GM18520 (cell line): Measurements from ENCODE around the gene ARHGAP26.
"Not testable (repeated sequence)": the region's sequence is repeated elsewhere in the genome, so short reads cannot be mapped to it uniquely, and the experiment has no call there.

Source experiments
- ATAC-seq: cut with Tn5 transposase; IDR thresholded peaks from one replicate; pipeline ENCODE4 v1.9.1; 2021; ENCODE audit not compliant: unreplicated experiment

ARHGAP26 gene

GRCh38 chr5:143105216-143105905 lies 335.2 kb downstream of the ARHGAP26 start:
- no peak for ATAC-seq

GRCh38 chr5:143106174-143106573 lies 336.0 kb downstream of the ARHGAP26 start:
- ATAC-seq: no peak

GRCh38 chr5:143108498-143109128 lies 338.4 kb downstream of the ARHGAP26 start:
- ATAC-seq: no peak

- ATAC-seq: no peak
Observed at GRCh38 chr5:143110591-143110990, 340.4 kb downstream of the ARHGAP26 start.

GRCh38 chr5:143111799-143112198 lies 341.6 kb downstream of the ARHGAP26 start:
- no peak for ATAC-seq

GRCh38 chr5:143113461-143113860 lies 343.3 kb downstream of the ARHGAP26 start:
- no peak for ATAC-seq

- ATAC-seq: no peak
Observed at GRCh38 chr5:143114481-143114880, 344.3 kb downstream of the ARHGAP26 start.

GRCh38 chr5:143115381-143115780 lies 345.2 kb downstream of the ARHGAP26 start:
- ATAC-seq: no peak

GRCh38 chr5:143116814-143117213 lies 346.6 kb downstream of the ARHGAP26 start:
- no peak for ATAC-seq

- ATAC-seq: no peak
Observed at GRCh38 chr5:143117821-143118220, 347.6 kb downstream of the ARHGAP26 start.

GRCh38 chr5:143118222-143118621 lies 348.0 kb downstream of the ARHGAP26 start:
- ATAC-seq: no peak

GRCh38 chr5:143118818-143119217 lies 348.6 kb downstream of the ARHGAP26 start:
- not testable (repeated sequence) for ATAC-seq

GRCh38 chr5:143119291-143119769 lies 349.2 kb downstream of the ARHGAP26 start:
- no peak for ATAC-seq

- ATAC-seq: no peak
Observed at GRCh38 chr5:143119881-143120341, 349.7 kb downstream of the ARHGAP26 start.

GRCh38 chr5:143120460-143121134 lies 350.4 kb downstream of the ARHGAP26 start:
- ATAC-seq: no peak

GRCh38 chr5:143121135-143121475 lies 350.9 kb downstream of the ARHGAP26 start:
- peak; percentile 30 for ATAC-seq

GRCh38 chr5:143124593-143124992 lies 354.4 kb downstream of the ARHGAP26 start:
- ATAC-seq: no peak

GRCh38 chr5:143126174-143127019 lies 356.2 kb downstream of the ARHGAP26 start:
- no peak for ATAC-seq

- no peak for ATAC-seq
Observed at GRCh38 chr5:143128412-143129071, 358.4 kb downstream of the ARHGAP26 start.

GRCh38 chr5:143129203-143129602 lies 359.0 kb downstream of the ARHGAP26 start:
- no peak for ATAC-seq
